Activated naive CD4-positive, alpha-beta T cell treated with anti-CD3 and anti-CD28 coated beads, Interleukin-2, amount 50 U/mL, for 24 hours (primary cell): ENCODE results near the gene AKNA.

Experiments
- H3K27ac Mint-ChIP-seq: one replicate; pipeline ENCODE4 v1.8.0; 2021; ENCODE audit warnings: mild to moderate bottlenecking, mixed read lengths
- H3K27me3 Mint-ChIP-seq: one replicate; pipeline ENCODE4 v1.8.0; 2021; ENCODE audit warnings: mixed read lengths
- H3K36me3 Mint-ChIP-seq: one replicate; pipeline ENCODE4 v1.8.0; 2021; ENCODE audit warnings: mixed read lengths
- H3K4me1 Mint-ChIP-seq: one replicate; pipeline ENCODE4 v1.8.0; 2021; ENCODE audit warnings: mixed read lengths
- H3K4me3 Mint-ChIP-seq: one replicate; pipeline ENCODE4 v1.8.0; 2021; ENCODE audit warnings: mild to moderate bottlenecking, mixed read lengths
- H3K9me3 Mint-ChIP-seq: one replicate; pipeline ENCODE4 v1.8.0; 2021; ENCODE audit warnings: mixed read lengths

Gene AKNA

DNA sequence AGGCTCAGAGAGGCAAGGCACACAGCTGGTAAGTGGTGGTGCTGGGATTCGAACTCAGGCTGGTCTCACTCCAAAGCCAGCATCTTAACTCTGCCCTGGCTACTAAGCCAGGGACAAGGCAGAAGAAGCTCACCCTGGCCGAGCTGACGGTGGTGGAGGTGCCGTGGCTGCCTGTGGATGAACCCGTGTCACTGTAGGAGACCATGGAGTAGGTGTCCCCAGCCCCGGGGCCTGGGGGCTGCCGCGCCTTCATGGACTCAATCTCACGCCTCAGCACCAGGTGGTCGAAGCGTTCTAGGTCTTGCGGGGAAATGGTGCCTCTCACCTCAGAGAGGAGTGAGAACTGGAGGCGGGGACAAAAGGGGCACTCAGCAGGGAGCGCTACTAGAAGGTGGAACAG is 35.4 kb upstream of the AKNA start:
- peaks cover 8% of the 10 kb centered on the region for H3K4me1 Mint-ChIP-seq
- H3K36me3 Mint-ChIP-seq: no peaks in the 10 kb centered on the region
- H3K9me3 Mint-ChIP-seq: no peaks in the 10 kb centered on the region
- H3K27ac Mint-ChIP-seq: no peak overlapping the region
- no peaks in the 10 kb centered on the region for H3K27me3 Mint-ChIP-seq
- H3K4me3 Mint-ChIP-seq: no peak overlapping the region

DNA sequence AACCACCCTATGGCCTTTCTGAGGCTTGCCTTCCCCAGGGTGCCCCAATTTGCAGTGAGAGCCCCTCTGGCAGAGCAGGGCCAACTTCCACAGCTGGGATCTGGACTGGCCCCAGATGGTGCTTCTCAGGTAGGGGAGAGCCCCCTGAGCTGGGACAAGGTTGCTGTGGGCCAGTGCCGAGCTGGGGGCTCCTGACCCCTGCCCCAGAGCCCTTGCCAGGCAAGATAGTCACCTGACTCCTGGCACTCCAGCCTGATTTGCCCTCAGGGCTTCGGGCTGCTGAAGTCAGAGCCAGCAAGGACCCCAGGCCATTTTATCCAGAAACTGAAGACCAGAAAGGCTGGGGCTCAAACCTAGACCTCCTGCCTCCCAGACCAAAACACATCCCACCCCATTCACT is 33.4 kb upstream of the AKNA start:
- H3K4me3 Mint-ChIP-seq: no peak overlapping the region
- no peak overlapping the region for H3K27ac Mint-ChIP-seq
- no peaks in the 10 kb centered on the region for H3K9me3 Mint-ChIP-seq
- H3K4me1 Mint-ChIP-seq: peaks cover 14% of the 10 kb centered on the region
- H3K36me3 Mint-ChIP-seq: no peaks in the 10 kb centered on the region
- no peaks in the 10 kb centered on the region for H3K27me3 Mint-ChIP-seq

DNA sequence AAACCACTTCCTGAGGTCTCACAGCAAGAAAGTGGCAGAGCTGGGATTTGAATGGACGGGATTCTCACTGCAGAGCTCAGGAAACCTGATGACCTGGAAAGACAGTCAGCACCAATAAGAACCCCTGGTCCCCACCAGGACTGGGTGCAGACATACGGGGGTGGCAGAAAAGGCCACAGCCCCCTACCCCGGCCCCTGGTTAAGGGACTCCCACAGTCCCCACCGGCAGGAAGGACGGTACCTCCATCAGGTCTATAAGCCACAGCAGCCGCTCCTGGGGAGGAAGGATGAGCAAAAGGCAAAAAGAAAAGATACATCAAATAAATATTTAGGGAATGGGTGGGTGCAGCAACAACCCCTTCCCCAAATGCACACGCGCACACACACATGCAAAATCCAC is 32.0 kb upstream of the AKNA start:
- Mint-ChIP-seq H3K36me3 (no peaks in the 10 kb centered on the region), H3K27ac (no peak overlapping the region), H3K4me3 (no peak overlapping the region), H3K9me3 (no peaks in the 10 kb centered on the region), H3K4me1 (peaks cover 14% of the 10 kb centered on the region), H3K27me3 (no peaks in the 10 kb centered on the region)

DNA sequence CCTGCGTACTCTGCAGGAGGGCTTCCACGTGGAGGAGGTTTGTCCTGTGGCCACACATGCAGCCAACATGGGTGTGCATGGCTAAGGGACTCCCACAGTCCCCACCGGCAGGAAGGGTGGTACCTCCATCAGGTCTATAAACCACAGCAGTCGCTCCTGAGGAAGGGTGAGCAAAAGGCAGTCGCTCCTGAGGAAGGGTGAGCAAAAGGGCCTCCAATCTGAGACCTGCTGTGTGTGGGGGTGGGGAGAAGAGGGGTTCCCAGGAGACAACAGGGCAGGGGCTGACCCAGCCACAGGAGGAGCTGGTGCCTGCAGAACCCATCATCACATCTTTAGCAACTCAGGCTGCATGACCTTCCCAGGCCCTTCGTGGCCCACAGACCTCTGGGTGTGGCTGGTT is 30.3 kb upstream of the AKNA start:
- Mint-ChIP-seq H3K4me1 (peaks cover 14% of the 10 kb centered on the region), H3K36me3 (no peaks in the 10 kb centered on the region), H3K4me3 (no peak overlapping the region), H3K27ac (no peak overlapping the region), H3K9me3 (no peaks in the 10 kb centered on the region), H3K27me3 (no peaks in the 10 kb centered on the region)

DNA sequence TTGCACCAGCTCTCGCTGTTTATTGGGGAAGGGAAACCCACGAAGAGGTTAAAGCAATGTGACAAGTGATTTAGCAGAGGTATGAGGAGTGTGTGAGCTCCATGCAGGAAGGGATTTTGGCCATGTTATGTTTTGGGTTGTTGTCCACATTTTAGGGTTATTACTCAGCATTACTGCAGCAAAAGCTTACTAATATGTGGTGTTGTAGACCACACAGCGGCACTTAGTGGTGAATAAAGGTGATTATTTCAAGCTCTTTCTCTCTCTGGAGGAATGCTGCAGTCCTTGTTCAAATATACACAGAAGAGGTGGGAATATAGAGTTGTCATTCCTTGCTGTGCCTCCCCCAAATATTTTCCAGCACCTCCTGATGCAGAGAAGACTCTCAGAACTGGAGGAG is 29.7 kb upstream of the AKNA start:
- no peaks in the 10 kb centered on the region for H3K36me3 Mint-ChIP-seq

DNA sequence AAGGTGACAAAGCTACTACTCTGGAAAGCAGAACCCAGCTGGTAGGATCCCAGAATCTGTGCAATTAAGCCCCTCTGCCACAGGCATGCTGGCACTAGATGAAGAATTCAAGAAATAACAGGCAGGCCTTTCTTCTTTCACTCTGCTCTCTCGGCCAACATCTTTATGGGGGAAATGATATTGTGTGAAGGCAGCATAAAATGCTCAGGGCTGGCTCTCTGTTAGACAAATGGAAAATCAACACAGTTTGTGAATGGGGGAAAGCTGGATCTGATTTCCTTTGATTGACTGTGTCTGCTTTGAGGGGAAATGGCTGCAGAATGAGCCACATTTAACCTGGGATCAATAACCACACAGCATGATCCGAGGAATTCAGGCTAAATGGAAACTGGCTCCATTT is 29.1 kb upstream of the AKNA start:
- H3K27ac Mint-ChIP-seq: no peak overlapping the region
- peaks cover 14% of the 10 kb centered on the region for H3K4me1 Mint-ChIP-seq
- no peaks in the 10 kb centered on the region for H3K9me3 Mint-ChIP-seq
- no peaks in the 10 kb centered on the region for H3K36me3 Mint-ChIP-seq
- H3K4me3 Mint-ChIP-seq: no peak overlapping the region
- H3K27me3 Mint-ChIP-seq: no peaks in the 10 kb centered on the region

More for the DNA sequence above, 29.7 kb upstream of the AKNA start:
- Mint-ChIP-seq H3K9me3 (no peaks in the 10 kb centered on the region), H3K27ac (no peak overlapping the region), H3K27me3 (no peaks in the 10 kb centered on the region), H3K4me3 (no peak overlapping the region), H3K4me1 (peaks cover 14% of the 10 kb centered on the region)

DNA sequence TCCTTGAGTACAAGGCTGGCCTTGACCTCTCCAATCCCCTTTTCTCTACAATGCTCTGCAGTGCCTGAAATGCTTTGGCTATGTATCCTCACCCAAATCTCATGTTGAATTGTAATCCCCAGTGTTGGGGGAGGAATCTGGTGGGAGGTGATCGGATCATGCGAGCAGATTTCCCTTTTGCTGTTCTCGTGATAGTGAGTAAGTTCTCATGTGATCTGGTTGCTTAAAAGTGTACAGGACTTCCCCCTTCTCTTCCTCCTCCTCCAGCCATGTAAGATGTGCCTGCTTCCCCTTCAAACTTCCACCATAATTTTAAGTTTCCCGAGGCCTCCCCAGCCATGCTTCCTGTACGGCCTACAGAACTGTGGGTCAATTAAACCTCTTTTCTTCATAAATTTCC is 28.5 kb upstream of the AKNA start:
- H3K4me3 Mint-ChIP-seq: no peak overlapping the region
- no peaks in the 10 kb centered on the region for H3K27me3 Mint-ChIP-seq
- no peaks in the 10 kb centered on the region for H3K36me3 Mint-ChIP-seq
- H3K27ac Mint-ChIP-seq: no peak overlapping the region
- H3K4me1 Mint-ChIP-seq: peaks cover 14% of the 10 kb centered on the region
- H3K9me3 Mint-ChIP-seq: no peaks in the 10 kb centered on the region

DNA sequence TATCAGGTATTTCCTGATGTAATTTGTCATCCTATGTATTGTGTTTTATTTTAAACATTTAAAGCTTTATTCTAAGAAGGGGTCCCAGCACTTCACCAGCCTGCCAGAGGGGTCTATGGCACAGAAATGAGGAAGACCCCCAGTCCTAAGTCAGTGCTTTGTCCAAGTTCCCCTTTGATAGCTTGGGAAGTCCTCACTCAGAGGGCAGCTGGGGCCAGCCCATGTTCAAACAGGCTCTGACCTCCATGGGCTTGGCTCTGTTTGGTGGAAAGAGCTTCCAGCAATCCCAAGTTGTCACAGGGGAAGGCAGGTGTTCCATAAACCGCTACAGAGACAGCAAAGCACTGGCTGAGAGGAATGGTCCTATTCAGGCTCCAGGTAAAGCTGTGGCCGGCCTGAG is 26.6 kb upstream of the AKNA start:
- Mint-ChIP-seq H3K4me1 (peaks cover 14% of the 10 kb centered on the region), H3K4me3 (no peak overlapping the region), H3K9me3 (no peaks in the 10 kb centered on the region), H3K36me3 (no peaks in the 10 kb centered on the region), H3K27me3 (no peaks in the 10 kb centered on the region), H3K27ac (no peak overlapping the region)

DNA sequence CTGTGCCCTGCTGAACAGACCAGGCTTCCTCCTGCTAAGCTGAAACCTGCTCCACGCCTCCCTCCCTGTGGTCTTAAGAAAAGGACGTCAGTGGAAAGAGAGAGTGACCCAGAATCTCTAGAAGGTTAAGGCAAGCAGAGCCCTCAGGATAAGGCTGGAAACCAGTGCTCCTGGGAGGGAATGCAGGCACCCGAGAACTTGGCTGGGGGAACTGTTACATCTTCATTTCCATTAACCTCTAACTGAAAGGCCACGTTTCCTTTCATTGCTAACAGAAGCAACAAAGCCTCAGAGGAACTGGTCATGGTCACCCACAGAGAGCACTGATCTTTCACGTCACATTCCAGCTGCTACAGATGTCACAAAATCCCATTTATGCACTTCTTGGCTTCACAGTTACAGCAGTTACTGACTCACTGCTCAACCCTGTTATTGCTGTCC is 26.1 kb upstream of the AKNA start:
- H3K27me3 Mint-ChIP-seq: no peaks in the 10 kb centered on the region
- H3K4me1 Mint-ChIP-seq: peaks cover 13% of the 10 kb centered on the region
- H3K9me3 Mint-ChIP-seq: no peaks in the 10 kb centered on the region
- H3K27ac Mint-ChIP-seq: no peak overlapping the region
- no peak overlapping the region for H3K4me3 Mint-ChIP-seq
- no peaks in the 10 kb centered on the region for H3K36me3 Mint-ChIP-seq

DNA sequence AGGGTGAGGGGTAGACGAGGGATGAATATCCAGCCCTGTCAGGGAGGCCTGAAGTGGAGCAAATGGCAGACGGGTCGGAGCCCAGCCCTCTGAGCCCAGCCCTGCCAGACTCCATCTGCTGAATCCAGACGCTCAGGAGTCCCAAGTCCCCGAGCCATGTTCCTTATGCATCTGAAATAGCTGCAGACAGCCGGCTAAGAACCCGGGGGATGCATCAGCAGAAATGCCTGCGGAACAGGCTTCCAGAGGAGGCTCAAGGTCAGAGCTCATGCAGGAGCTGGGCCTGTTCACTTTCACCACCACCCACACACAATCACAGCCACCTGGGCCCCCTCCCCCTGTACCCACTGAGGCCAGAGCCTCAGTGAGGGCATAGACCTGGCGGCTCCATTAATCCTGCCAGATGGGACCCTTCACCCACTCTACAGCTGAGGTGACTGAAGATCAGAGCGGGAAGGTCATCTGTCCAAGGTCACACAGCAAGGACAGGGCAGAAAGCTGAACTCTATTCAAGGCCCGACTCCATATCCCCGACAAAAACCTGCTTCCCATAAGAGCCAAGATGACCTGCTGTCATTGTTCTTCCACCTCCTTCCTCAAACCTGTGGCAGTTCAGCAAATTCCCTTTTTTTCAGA is 24.4 kb upstream of the AKNA start:
- no peaks in the 10 kb centered on the region for H3K4me1 Mint-ChIP-seq
- H3K27me3 Mint-ChIP-seq: no peaks in the 10 kb centered on the region

DNA sequence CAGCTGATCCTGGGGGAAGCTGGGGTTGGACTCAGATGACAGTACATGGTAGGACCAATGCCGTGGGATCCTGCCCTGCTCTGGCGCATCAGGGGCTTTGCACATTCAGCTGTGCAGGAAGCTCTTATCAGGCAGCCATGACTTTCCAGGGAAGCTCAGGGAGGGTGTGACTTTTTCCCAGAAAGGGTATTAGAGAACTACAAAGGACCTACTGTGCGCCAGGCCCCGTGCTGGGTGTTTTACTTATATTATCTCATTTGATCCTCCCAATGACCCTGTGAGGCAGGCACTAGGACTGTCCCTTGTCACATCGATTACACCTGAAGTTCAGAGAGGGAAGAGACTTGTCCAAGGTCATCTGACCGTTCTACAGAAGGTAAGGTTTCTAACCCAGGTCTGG is 23.7 kb upstream of the AKNA start:
- H3K4me1 Mint-ChIP-seq: no peaks in the 10 kb centered on the region
- H3K27me3 Mint-ChIP-seq: no peaks in the 10 kb centered on the region
- H3K27ac Mint-ChIP-seq: no peak overlapping the region
- no peak overlapping the region for H3K4me3 Mint-ChIP-seq
- H3K9me3 Mint-ChIP-seq: no peaks in the 10 kb centered on the region
- no peaks in the 10 kb centered on the region for H3K36me3 Mint-ChIP-seq

More for the DNA sequence above, 24.4 kb upstream of the AKNA start:
- Mint-ChIP-seq H3K27ac (no peak overlapping the region), H3K9me3 (no peaks in the 10 kb centered on the region), H3K4me3 (no peak overlapping the region), H3K36me3 (no peaks in the 10 kb centered on the region)

DNA sequence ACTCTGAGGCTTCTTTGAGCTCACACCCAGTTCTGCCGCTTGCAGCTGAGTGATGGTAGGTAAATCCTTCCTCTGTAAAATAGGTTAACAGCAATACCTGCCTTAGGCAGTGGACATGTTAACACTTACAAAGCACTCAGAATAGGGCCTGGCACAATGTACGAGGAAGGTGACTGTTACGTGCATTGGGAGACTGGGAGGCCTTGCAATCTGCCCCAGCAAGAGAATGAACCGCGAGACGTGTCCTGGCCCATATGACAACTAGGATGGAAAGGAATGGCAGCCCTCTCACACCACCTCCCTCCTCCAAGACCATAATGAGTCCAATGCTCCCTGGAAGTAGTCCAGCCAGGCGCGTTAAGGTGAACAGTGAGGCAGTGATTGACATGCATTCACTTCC is 23.1 kb upstream of the AKNA start:
- Mint-ChIP-seq H3K27ac (no peak overlapping the region), H3K36me3 (no peaks in the 10 kb centered on the region), H3K4me1 (no peaks in the 10 kb centered on the region), H3K9me3 (no peaks in the 10 kb centered on the region), H3K4me3 (no peak overlapping the region), H3K27me3 (no peaks in the 10 kb centered on the region)

DNA sequence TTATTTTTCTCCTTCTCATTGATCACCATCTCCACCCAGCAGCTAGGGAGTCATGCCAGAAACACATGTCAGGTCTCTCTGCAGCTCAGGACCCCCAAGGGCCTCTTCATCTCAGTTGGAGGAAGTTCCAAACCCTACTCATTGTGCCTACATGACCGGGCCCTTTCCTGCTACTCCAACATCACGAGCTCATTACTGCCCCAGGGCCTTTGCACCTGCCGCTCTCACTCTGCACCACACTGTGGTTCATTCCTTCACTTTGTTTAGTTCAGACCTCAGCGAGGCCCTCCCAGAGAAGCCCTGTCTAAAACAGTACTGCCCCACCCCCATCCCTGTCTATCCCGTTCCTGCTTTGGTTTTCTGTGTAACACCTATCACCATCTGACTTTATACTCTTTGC is 22.1 kb upstream of the AKNA start:
- Mint-ChIP-seq H3K4me1 (peaks cover 6% of the 10 kb centered on the region), H3K36me3 (no peaks in the 10 kb centered on the region), H3K4me3 (no peak overlapping the region), H3K27me3 (no peaks in the 10 kb centered on the region), H3K9me3 (no peaks in the 10 kb centered on the region), H3K27ac (no peak overlapping the region)

DNA sequence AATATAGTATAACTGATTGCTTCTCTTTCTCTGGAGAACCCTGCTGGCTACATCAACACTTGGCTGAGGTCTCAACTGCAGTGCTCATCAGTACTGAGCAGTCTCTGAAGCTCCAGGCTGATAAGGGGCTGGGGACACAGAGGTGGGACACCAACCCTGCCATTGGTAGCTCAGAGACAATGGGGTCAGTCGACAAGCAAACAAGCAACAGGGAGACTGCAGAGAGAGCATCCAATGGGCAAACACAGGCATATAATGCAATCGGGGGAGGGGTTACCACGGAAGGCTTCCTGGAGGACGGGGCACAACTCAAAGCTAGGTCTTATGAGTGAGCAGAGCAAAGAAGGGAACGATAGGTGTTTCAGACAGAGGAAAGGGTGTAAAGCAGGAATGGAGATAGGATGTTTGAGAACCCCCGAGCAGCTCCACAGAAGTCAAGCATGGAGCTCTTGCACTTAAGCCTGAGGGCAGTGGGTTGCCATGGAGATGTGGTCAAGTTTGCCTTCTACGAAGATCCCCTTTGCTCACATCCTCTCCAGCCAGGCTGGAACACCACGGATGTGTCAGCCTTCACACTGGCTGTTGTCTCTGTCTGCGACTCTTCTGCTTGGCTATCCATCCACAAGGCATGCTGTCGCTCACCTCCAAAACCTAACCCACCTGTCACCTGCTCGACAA is 21.5 kb upstream of the AKNA start:
- Mint-ChIP-seq H3K27ac (no peak overlapping the region), H3K4me1 (peaks cover 6% of the 10 kb centered on the region), H3K36me3 (no peaks in the 10 kb centered on the region), H3K4me3 (no peak overlapping the region), H3K27me3 (no peaks in the 10 kb centered on the region), H3K9me3 (no peaks in the 10 kb centered on the region)

DNA sequence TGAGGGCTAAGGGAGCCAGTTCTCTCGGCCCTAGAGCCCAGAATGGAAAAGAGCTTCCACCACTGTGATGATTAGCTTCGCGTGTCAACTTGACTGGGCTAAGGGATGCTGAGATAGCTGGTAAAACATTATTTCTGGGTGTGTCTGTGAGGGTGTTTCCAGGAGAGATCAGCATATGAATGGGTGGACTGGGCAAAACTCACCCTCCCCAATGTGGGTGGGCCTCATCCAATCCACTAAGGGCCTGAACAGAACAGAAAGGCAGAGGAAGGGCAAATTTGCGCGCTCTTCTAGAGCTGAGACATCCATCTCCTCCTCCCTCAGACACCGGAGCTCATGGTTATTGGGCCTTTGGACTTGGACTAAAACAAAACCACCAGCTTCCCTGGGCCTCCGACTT is 20.9 kb upstream of the AKNA start:
- Mint-ChIP-seq H3K9me3 (no peaks in the 10 kb centered on the region), H3K4me3 (no peak overlapping the region), H3K36me3 (no peaks in the 10 kb centered on the region), H3K27ac (no peak overlapping the region), H3K27me3 (no peaks in the 10 kb centered on the region), H3K4me1 (peaks cover 6% of the 10 kb centered on the region)

DNA sequence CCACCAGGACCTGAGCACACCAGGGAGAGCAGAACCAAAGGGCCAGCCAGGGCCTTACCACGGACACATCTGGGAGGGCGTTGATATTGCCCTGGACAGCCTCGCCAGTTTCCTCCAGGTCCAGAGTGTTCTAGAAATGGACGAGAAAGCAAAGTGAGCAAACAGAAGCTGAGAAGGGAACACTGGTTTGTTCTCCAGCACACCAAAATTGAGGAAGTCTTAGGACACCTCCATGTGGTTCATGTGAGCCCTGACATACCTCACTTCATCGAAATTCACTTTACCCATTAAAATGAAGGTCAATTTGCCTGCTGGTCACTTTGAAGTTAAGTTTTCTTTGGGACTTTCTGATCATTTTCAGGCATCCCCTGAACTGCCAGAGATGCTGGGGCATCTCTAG is 20.1 kb upstream of the AKNA start:
- Mint-ChIP-seq H3K27ac (no peak overlapping the region), H3K36me3 (no peaks in the 10 kb centered on the region), H3K27me3 (no peaks in the 10 kb centered on the region), H3K9me3 (no peaks in the 10 kb centered on the region), H3K4me3 (no peak overlapping the region), H3K4me1 (peaks cover 6% of the 10 kb centered on the region)

DNA sequence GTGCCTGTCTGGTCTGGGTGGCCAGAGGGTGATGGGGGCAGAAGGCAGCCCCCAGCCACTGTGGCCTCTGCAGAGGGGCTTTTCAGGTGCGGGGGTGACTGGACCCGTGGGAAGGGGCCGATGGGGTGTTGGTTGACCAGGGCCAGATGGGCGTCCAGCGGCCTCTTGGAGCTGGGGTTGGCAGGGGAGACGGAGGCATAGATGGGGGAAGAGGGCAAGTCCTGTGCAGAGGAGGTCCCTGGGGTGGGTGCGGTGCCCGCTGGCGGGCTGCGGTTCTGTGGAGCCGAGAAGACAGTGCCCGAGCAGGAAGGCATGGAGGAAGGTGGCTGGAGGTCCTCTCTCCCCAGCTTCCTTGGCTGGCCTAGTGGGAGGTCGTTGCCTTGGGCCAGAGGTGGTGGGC is 18.7 kb upstream of the AKNA start:
- Mint-ChIP-seq H3K9me3 (no peaks in the 10 kb centered on the region), H3K4me3 (no peak overlapping the region), H3K27me3 (no peaks in the 10 kb centered on the region), H3K36me3 (no peaks in the 10 kb centered on the region), H3K4me1 (peaks cover 6% of the 10 kb centered on the region), H3K27ac (no peak overlapping the region)
